Stimulated activated naive CD8-positive, alpha-beta T cell treated with anti-CD3 and anti-CD28 coated beads, Interleukin-15, amount 100 ng/mL, for 72 hours (primary cell): Measurements from ENCODE around the gene NAPA.

Experiments used
- ATAC-seq: fragments of 150-1000 bp; cut with Tn5 transposase; 2 replicates; pipeline ENCODE4 v1.10.0; 2021; ENCODE audit warnings: mild to moderate bottlenecking, moderate library complexity
- DNase-seq, 2 donors: peaks; one replicate each; pipeline ENCODE4 v3.0.0; 2021 to 2022
- H3K27ac Mint-ChIP-seq, 2 donors: one replicate each; pipeline ENCODE4 v1.8.0; 2022; ENCODE audit warnings: mild to moderate bottlenecking in 2 of 2, mixed read lengths in 2 of 2, moderate library complexity in 2 of 2
- H3K27me3 Mint-ChIP-seq: one replicate; pipeline ENCODE4 v1.8.0; 2022; ENCODE audit warnings: mixed read lengths
- H3K4me1 Mint-ChIP-seq: one replicate; pipeline ENCODE4 v1.8.0; 2022; ENCODE audit warnings: mild to moderate bottlenecking, mixed read lengths
- H3K4me3 Mint-ChIP-seq, 2 donors: one replicate each; pipeline ENCODE4 v1.8.0; 2022; ENCODE audit warnings: mild to moderate bottlenecking in 2 of 2, mixed read lengths in 2 of 2, moderate library complexity in 1 of 2
- H3K9me3 Mint-ChIP-seq, 2 donors: one replicate each; pipeline ENCODE4 v1.8.0; 2022; ENCODE audit warnings: mixed read lengths in 2 of 2

Gene NAPA

DNA sequence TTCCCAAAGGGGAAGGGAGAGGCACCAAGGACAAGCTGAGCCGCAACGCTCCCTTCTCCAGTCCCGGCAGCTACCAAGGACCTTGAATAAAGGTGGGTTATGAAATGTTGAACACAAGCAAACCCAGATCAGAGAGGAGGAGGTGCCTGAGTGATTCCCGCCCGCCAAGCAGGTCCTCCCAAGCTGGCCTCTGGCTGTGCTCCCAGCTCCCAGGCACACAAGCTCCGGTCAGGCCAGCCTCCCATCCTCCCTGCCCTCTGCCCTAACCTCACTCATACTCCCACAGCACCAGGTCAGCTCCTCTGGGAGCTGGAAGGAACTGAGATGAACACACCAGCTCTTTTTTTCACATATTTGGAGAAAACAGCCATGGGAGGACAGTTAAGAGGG, 3.7 kb downstream of the NAPA start:
- peaks cover 73% of the 10 kb centered on the region for H3K4me1 Mint-ChIP-seq
- H3K9me3 Mint-ChIP-seq = no peaks in the 10 kb centered on the region
- no peaks in the 10 kb centered on the region for H3K27me3 Mint-ChIP-seq
- DNase-seq = no peak
- no peak for ATAC-seq
- no peak overlapping the region for H3K27ac Mint-ChIP-seq
- H3K4me3 Mint-ChIP-seq = no peak overlapping the region

GRCh38 chr19:47510516-47511127, 4.2 kb downstream of the NAPA start:
- Mint-ChIP-seq H3K27ac (peak overlapping the region in 1 of 2 donors; percentile 84), H3K4me3 (no peak overlapping the region), H3K4me1 (peaks cover 68% of the 10 kb centered on the region), H3K9me3 (no peaks in the 10 kb centered on the region), H3K27me3 (no peaks in the 10 kb centered on the region)
- DNase-seq (no peak), ATAC-seq (no peak)

GRCh38 chr19:47509973-47510372, 4.9 kb downstream of the NAPA start:
- no peak for DNase-seq
- ATAC-seq = no peak
- Mint-ChIP-seq H3K9me3 (no peaks in the 10 kb centered on the region), H3K27me3 (no peaks in the 10 kb centered on the region), H3K4me3 (no peak overlapping the region), H3K27ac (peak overlapping the region; percentile 29 to 84), H3K4me1 (peaks cover 63% of the 10 kb centered on the region)

DNA sequence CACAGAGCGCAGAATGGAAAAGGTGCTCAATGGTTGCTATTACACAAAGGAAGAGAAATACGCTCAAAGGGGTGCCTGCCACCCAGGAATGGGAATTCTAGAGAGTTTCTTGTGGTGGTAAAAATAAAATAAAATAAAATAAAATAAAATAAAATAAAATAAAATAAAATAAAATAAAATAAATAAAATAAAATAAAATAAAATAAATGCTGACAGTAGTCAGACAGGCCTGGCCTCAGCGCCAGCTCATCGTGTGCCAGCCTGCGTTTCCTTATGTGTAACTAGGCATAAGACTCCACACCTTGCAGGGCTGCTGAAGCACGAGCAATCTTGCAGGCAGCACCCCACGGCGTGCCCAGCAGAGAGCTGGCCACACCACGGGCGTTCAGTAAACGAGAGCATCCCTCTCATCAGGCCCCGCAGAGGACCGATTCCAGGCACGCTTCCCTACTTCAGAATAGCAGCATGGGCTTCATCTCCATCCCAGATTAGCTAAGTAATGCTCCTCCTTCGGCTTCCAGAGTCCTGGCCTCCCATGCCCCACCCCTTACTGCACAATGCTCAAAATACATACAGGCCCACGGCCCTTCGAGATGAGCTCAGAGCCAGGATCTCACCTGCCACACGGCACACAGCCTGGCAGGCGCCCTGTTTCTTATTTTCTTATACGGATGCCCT, 5.6 kb downstream of the NAPA start:
- Mint-ChIP-seq H3K4me1 (peaks cover 57% of the 10 kb centered on the region), H3K27me3 (no peaks in the 10 kb centered on the region), H3K27ac (no peak overlapping the region), H3K9me3 (no peaks in the 10 kb centered on the region), H3K4me3 (no peak overlapping the region)
- no peak for DNase-seq
- no peak for ATAC-seq

DNA sequence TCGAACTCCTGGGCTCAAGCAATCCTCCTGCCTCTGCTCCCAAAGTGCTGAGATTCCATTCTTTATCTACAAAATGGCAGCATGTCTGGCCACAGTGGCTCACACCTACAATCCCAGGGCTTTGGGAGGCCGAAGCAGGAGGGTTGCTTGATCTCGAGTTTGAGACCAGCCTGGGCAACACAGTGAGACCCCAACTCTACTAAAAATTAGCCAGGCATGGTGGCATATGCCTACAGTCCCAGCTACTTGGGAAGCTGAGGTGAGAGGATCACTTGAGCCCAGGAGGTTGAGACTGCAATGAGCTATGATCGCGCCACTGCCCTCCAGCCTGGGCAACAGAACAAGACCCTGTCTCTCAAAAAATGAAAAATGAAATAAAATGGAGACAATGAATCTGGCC, 6.1 kb downstream of the NAPA start:
- H3K27ac Mint-ChIP-seq = no peak overlapping the region

GRCh38 chr19:47507924-47508553, 6.8 kb downstream of the NAPA start:
- Mint-ChIP-seq H3K27ac (no peak overlapping the region), H3K4me1 (peaks cover 47% of the 10 kb centered on the region), H3K4me3 (no peak overlapping the region), H3K9me3 (no peaks in the 10 kb centered on the region), H3K27me3 (no peaks in the 10 kb centered on the region)
- ATAC-seq (no peak), DNase-seq (no peak)

More for the DNA sequence above, 6.1 kb downstream of the NAPA start:
- Mint-ChIP-seq H3K4me1 (peaks cover 51% of the 10 kb centered on the region), H3K27me3 (no peaks in the 10 kb centered on the region), H3K9me3 (no peaks in the 10 kb centered on the region), H3K4me3 (no peak overlapping the region)
- ATAC-seq = no peak
- DNase-seq = no peak

DNA sequence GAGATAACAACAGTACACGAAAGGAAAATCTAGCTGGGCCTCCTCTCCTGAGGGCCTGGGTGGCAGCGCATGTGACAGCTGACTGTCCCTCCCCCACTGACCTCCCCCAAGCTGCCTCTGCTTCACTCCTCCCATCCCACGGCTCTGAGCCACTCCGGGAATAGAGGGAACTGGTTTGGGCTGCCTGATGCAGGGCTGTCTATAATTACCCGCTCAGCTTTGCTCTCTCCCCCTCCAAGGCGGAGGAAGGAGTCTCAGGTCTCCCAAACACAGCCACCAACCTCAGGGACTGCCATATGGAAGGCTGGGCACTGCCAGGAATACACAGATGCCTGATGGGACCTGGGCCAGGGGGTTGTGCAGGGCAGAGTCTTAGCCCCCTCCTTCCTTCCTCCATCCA, 7.9 kb downstream of the NAPA start:
- ATAC-seq (no peak), DNase-seq (no peak)
- H3K4me1 Mint-ChIP-seq = peaks cover 37% of the 10 kb centered on the region
- H3K9me3 Mint-ChIP-seq = no peaks in the 10 kb centered on the region
- no peaks in the 10 kb centered on the region for H3K27me3 Mint-ChIP-seq
- H3K4me3 Mint-ChIP-seq = no peak overlapping the region
- peak overlapping the region; percentile 28 to 54 for H3K27ac Mint-ChIP-seq

DNA sequence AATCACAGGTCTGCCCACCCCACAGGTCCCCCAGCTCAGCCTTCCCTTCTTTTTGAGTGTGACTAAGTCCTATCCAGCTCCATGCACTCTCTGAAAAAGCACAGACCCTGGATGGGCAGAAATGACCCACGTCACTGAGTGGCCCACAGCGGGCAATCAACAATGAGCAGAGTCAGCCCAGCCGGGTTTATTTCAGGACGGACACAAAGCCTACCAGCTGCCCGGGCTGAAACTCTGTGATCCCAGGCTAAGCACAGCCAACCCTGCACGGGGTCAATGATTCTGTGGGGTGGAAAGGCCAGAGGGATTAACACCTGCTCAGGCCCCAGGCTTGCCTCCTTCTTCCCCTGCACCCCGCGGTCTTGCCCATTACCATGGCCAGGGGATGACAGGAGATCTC, 8.4 kb downstream of the NAPA start:
- Mint-ChIP-seq H3K9me3 (no peaks in the 10 kb centered on the region), H3K27ac (no peak overlapping the region), H3K4me3 (no peak overlapping the region), H3K27me3 (no peaks in the 10 kb centered on the region), H3K4me1 (peaks cover 32% of the 10 kb centered on the region)
- no peak for DNase-seq
- no peak for ATAC-seq

GRCh38 chr19:47505506-47505905, 9.4 kb downstream of the NAPA start:
- Mint-ChIP-seq H3K9me3 (no peaks in the 10 kb centered on the region), H3K27ac (peak overlapping the region in 1 of 2 donors; percentile 83), H3K4me1 (peaks cover 23% of the 10 kb centered on the region), H3K27me3 (no peaks in the 10 kb centered on the region), H3K4me3 (no peak overlapping the region)
- DNase-seq (no peak), ATAC-seq (no peak)

GRCh38 chr19:47503826-47504150, 11.1 kb downstream of the NAPA start:
- H3K4me1 Mint-ChIP-seq = peaks cover 17% of the 10 kb centered on the region
- no peak overlapping the region for H3K4me3 Mint-ChIP-seq
- no peak for ATAC-seq

GRCh38 chr19:47503130-47503825, 11.6 kb downstream of the NAPA start:
- ATAC-seq (no peak), DNase-seq (no peak)
- Mint-ChIP-seq H3K27me3 (no peaks in the 10 kb centered on the region), H3K9me3 (no peaks in the 10 kb centered on the region), H3K4me3 (no peak overlapping the region), H3K27ac (no peak overlapping the region), H3K4me1 (peaks cover 17% of the 10 kb centered on the region)

More at GRCh38 chr19:47503826-47504150, 11.1 kb downstream of the NAPA start:
- DNase-seq = no peak
- Mint-ChIP-seq H3K9me3 (no peaks in the 10 kb centered on the region), H3K27me3 (no peaks in the 10 kb centered on the region), H3K27ac (no peak overlapping the region)

- ATAC-seq = no peak
- H3K4me3 Mint-ChIP-seq = no peak overlapping the region
- no peaks in the 10 kb centered on the region for H3K27me3 Mint-ChIP-seq
- no peaks in the 10 kb centered on the region for H3K9me3 Mint-ChIP-seq
- DNase-seq = no peak
- H3K4me1 Mint-ChIP-seq = peaks cover 23% of the 10 kb centered on the region
- H3K27ac Mint-ChIP-seq = no peak overlapping the region
These were observed 14.7 kb downstream of the NAPA start for GRCh38 chr19:47499863-47500830.

DNA sequence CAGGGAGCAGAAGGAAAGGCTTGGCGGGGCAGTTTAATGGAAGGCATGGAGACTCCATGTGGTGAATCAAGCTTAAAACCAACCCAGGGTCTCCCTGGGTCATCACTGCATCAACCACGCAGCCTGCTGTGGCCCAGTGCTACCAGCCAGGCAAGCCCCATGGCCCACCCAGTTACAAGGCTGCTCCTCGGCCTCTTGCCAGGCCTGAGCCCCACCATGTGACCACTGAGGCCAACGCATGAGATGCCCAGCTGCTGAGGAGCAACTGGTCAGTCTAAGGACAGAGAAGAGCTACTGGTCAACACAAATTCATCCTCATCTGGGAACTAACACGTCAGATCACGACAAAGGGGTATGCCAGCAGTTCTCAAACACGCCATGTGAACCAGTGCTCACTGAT, 15.5 kb downstream of the NAPA start:
- DNase-seq = no peak
- no peak overlapping the region for H3K4me3 Mint-ChIP-seq
- no peak for ATAC-seq
- H3K27me3 Mint-ChIP-seq = no peaks in the 10 kb centered on the region
- peak overlapping the region in 1 of 2 donors; percentile 14 for H3K27ac Mint-ChIP-seq
- no peaks in the 10 kb centered on the region for H3K9me3 Mint-ChIP-seq
- peaks cover 24% of the 10 kb centered on the region for H3K4me1 Mint-ChIP-seq

DNA sequence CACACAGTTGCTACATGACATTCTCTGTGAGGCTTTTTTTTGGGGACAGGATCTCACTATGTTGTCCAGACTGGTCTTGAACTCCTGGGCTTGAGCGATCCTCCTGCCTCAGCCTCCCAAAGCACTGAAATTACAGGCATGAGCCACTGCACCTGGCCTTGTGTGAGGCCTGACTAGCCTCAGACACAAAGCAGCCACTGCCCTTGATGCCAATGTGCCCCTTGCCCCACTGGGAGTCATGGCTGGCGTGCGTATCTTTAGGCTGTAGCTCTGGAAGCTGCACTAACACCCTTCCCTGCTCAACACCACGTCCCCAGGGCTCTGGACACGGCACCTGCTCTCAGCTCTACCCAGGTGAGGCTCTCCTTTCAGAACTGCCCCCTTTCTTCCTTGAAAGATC, 16.3 kb downstream of the NAPA start:
- peaks cover 24% of the 10 kb centered on the region for H3K4me1 Mint-ChIP-seq
- H3K27ac Mint-ChIP-seq = no peak overlapping the region
- ATAC-seq (no peak), DNase-seq (no peak)
- H3K9me3 Mint-ChIP-seq = no peaks in the 10 kb centered on the region
- no peaks in the 10 kb centered on the region for H3K27me3 Mint-ChIP-seq
- no peak overlapping the region for H3K4me3 Mint-ChIP-seq

DNA sequence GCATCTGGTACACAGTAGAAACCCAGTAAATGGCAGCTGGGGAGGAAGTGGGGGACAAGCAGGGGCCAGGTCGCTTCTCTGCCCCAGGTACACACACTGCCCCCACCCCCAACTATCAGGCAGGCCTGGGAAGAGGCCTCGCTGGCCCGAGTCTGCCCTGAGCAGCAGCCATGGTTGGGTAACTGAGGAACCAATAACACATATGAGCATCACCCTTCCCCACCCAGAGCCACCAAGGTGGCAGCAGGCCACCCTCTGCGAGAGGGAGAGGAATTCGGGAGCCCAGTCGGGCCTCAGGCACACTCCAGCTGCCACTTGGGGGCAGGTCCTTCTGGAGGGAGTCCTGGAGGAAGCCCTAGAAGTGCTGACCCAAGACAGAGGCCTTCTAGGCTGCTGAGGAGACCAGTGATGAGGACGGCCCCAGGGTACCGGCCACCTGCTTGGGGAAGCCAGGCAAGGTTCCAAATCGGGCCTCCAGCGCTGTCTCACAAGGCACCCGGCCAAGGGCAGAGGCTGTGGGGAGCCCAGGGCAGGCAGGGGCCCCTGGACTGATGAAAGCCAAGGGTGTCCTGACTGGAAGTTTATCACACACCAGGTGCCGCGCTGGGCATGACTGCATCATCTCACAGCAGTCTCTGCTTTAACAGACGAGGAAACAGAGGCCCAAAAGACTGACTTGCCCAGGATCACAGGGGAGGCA, 16.9 kb downstream of the NAPA start:
- Mint-ChIP-seq H3K4me3 (no peak overlapping the region), H3K27me3 (no peaks in the 10 kb centered on the region), H3K9me3 (no peaks in the 10 kb centered on the region), H3K4me1 (peaks cover 25% of the 10 kb centered on the region), H3K27ac (no peak overlapping the region)
- ATAC-seq = no peak
- no peak for DNase-seq
